GM21723 (cell line): ENCODE data around the gene ZNF3.

Experiments used
- ATAC-seq: cut with Tn5 transposase; IDR thresholded peaks from one replicate; pipeline ENCODE4 v1.9.1; 2021; ENCODE audit warnings: mild to moderate bottlenecking, moderate library complexity; ENCODE audit not compliant: unreplicated experiment

The ZNF3 gene

DNA sequence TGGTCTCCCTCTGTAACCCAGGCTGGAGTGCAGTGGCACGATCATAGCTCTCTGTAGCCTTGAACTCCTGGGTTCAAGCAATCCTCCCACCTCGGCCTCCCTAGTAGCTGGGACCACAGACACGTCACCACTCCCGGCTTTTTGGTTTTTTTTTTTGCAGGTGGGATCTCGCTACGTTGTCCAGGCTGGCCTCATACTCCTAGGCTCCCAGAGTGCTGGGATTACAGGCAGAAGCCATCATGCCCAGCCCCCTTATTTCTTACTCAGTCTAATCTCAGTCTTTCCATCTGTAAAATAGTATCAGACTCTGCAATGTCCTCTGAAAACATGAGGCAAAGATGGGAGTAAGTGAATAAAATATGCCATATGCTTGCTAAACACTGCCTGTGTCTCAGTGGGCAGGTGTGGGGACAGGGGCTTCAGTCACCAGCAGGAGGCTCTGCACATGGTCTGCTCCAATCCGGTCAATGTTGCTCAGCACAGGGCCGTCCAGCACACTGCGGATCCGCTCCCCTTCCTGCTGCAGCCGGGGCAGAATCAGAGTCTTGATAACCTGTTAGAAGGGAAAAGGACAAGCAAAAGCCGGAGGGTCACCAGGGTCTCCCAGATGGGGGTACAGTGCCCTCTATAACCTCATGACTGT lies 28.1 kb upstream of the ZNF3 start:
- no peak for ATAC-seq

DNA sequence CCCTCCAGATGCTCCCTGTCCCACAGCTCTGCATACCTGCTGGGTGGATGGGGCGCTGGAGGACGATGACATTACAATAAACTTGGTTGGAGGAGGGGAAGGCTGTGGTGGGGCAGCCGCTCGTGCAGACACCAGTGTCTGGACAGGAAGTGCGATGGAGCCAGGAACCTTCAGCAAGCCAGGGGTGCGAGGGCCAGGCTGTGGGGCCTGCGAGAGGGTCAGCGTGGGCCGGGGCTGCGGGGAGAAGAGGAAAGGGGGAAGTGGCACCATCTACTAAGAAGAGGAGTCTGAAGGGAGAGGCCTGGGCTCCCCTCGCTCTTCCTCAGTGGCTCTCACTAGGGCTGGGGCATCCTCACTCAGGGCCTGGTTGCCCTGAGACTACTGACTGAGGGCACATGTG lies 26.4 kb upstream of the ZNF3 start:
- ATAC-seq: no peak

DNA sequence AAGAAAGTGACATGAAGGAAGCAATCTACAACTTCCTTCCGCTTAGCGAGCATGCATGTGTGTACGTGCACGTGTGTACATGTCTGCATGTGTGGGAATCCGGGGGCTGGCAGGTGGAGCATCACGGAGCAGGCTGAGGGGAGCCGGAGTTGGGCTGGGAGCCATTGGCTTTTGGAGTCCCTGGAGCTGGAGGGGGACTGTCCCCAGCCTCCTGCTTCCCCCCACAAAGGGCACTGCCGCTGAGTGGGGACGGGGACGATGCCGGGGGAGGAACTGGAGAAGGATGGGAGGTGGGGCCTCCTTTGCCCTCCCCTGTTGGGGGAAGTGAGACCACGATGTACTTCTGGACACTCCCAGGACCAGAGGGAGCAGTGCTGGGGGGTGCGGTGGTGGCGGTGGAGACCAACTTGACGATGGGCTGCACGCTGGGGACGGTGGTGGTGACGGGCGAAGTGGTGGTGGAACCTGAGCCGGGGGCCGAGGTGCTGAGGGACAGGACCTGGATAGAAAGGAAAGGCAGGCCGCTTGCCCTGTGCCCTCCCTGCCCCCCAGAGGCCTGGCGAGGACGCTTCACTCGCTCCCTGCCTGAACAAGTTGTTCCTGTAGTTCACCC lies 25.7 kb upstream of the ZNF3 start:
- ATAC-seq: no peak

DNA sequence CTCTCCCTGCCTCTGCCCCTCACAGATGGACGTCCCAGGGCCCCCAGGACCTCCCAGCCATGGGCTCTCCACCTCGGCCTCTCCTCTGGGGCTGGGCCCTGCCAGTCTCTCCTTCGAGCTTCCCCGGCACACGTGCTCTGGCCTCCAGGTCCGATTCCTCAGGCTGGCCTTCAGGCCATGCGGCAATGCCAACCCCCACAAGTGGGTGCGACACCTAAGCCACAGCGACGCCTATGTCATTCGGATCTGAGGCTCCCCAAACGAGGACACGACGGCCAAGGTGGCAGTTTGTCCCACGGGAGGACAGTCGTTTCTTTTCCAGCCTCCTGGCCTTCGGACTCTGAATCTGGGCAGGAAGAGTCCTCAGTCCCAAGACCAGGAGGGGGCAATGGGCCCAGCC lies 25.1 kb upstream of the ZNF3 start:
- ATAC-seq: no peak

DNA sequence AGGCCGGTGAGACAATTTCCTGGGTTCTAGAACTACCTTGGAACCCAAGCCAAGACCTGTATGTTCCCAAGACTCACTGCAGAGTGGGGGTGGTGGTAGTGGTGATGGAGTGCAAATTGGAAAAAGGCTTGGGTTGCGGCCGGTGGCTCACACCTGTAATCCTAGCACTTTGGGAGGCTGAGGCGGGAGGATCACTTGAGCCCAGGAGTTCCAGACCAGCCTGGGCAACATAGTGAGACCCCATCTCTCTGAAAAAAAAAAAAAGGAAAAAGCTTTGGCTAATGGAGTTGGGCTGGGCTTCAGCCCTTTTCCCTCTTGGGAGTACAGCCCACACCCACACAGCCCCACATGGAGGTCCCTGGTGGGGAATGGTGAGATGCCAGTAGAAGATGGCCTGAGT lies 24.0 kb upstream of the ZNF3 start:
- no peak for ATAC-seq

DNA sequence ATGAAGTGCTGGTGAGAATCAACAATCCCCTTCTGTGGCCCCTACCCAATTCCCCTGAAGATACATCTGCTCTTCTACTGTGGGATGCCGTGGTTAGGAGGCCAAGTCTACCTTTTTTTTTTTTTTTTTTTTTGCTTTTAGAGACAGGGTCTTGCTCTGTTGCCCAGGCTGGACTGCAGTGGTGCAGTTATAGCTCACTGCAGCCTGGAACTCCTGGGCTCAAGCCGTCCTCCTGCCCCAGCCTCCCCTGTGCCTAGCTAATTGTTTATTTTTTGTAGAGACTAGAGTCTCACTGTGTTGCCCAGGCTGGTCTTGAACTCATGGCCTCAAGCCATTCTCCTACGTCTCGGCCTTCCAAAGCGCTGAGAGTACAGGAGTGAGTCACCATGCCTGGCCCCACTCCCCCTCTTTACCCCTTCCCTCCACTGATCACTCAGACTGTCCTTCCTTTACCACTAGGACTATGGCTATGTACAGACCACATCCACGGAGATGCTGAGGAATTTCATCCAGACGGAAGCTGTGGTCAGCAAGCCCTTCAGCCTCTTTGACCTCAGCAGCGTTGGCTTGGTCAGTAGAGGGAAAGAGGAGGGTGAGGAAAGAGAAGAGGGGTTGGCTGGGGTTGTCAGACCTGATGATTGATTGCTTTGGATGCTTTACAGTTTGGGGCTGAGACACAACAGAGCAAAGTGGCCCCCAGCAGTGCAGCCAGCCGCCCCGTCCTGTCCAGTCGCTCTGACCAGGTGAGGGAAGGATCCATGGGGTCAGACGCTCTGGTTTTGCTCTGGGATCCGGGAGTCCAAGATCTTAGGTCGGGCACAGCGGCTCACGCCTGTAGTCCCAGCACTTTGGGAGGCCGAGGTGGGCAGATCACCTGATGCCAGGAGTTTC lies 21.7 kb upstream of the ZNF3 start:
- ATAC-seq: no peak

DNA sequence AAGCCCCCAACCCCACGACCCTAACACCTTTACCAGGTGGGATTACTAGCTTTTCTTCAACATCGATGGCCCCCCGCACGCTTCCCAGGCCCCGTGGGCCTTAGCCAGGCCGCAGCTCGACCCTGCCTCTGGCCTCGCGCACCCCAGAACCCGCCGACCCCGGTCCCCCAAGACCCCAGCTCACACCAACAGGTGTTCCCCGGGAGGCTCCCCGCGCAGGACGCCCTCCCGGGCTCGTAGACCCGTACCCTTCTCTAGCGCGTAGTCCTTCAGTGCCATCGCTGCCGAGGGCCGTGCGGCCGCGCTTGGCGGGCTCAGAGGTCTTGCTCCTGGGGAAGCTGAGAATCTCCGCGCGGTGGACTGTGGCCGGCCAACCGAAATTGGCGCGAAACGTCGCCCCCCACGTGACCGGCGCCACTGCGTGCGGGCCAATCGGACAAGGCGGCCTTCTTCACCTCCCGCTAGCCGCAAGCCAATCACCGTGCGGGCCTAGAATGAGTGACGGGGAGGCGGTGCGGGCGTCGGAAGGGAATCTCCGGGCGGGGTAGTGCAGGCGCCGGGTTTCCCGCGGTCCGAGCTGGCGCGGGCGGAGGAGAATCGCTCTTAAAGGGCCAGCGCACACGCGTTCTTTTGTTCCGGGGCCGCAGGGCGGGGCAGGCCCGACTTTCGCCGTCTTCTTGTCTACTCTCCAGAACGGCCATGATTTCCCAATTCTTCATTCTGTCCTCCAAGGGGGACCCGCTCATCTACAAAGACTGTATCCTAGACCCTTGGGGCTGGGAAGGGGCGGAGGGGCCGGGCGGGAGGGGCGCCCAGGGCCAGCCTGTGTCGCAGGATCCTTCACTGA lies 19.7 kb upstream of the ZNF3 start, which contains the start of the genes AP4M1 and MCM7:
Gene AP4M1 (plus strand): TSS at position 628 of the 847 bp plus-strand sequence. CDS start 72 bp downstream, at position 700.
Gene MCM7 (minus strand): TSS at position 382 of the 847 bp plus-strand sequence. CDS start 103 bp downstream, at position 279.
- peak; percentile 82 for ATAC-seq

DNA sequence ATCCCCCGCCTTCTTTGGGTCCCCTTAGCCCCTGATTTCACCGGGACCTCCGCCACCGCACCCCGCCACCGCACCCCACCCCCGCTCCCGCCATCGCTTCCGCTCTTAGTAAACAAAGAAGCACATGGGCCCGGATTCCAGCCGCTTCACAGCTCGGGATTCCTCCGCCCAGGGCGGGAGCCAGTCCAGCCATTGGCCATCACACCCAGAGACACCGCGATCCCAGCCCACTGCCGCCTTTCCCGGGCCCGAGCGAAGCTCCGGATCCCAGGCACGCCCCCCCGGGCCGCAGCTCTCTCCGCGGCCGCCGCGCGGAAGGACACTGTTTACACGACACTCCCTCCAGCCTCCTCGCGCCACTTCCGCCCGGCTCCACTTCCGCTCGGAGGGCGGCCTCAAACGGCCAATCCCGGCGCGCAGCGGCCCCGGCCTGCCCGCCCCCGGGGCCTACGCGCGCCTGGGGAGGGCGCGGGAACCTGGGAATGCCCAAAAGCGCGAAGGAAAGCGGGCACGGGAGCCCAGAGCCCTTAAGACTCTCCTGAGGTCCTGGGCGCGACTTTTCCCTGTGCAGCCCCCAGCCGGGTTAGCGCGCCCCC lies 19.0 kb upstream of the ZNF3 start:
- peak; percentile 68 for ATAC-seq

DNA sequence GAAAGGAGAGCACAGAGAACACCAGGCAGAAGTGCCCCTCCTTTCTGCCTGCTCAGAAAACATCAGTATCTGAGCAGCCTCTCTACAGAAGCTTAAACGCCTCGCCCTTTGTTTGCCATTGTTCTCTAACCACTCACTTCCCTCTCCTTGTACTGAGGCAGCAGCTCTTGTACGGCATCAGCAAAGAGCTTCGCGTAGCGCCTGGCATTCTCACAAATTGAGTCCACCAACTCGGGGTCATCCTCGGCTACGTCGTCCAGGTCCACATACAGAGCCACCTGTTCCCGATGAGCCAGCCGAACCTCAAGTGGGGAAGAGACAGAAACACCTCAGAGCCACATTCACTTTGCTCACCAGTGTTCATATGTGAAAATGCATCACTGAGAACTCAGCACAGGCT lies 17.9 kb upstream of the ZNF3 start:
- ATAC-seq: no peak

DNA sequence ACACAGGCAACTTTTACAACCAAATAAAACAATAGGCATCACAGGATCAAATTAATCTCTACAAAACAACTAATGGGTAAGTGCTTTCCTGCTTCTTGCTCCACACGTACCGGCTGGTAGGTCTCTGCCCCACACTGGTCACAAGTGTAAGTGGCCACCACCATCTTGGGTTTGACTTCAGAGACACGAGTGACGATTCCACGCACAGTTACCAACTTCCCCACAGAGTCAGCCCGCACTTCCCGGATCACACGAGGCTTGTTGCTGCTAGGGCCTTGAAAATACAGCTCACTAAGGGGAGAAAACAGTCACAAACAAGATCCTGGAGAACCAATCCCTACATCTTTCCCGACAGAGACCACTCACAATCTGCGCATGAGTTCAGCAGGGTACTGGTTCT lies 17.4 kb upstream of the ZNF3 start:
- ATAC-seq: no peak

DNA sequence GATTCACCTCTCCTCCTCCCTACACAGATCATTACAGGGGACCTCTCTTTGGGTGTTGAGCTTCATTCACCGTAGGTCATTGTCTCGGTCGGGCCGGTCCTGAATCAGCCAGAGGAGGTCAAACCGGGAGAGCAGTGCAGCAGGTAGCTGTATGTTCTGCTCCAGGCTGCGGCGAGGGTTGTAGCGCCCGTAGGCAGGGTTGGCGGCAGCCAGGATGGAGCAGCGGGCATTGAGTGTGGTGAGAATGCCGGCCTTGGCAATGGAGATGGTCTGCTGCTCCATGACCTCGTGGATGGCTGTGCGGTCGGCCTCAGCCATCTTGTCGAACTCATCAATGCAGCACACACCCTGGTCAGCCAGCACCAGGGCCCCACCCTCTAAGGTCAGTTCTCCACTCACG lies 14.2 kb upstream of the ZNF3 start:
- no peak for ATAC-seq

DNA sequence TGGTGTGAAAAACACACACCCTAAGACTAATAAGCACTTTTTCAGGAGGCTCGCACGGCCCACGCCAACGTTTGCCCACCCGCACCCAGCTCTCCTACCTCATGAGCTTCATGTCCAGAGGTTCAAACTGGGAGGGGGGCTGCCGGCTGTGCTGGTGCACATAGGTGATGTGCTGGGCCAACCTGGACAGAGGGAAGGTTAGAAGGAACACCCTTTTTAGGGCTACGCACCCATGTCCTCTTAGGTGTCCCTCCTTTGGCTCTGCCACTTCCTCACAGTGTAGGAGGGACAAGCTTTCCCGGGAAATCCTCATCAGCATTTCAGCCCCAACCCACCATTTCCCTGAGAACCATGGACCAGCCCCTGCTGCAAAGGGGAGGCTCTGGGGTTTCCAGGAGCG lies 13.8 kb upstream of the ZNF3 start:
- no peak for ATAC-seq

DNA sequence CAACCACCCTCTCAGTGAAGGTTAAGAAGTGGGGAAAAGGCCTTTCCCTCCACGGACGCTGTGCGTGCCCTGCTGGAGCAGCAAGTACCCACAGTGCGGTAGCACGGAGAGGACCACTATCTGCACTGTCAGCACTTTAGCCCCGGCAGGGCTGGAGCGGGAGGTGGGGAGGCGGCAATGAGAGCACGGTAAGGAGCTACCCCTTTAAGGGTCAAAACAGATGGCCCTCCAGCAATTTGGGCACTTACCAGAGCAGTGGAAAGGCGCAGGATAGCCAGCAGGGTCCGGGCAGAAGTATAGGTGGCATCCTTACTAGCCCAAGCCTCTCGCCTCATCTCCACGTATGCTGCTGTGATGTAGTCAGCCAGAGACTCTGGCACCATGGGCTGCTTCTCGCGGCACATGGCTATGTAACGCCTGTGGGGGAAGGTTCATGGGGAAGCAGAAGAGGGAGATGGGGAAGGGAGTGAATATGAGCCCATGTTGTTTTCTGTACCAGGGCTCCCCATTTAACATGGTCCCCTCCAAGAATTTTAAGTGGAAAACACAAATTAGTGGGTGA lies 12.5 kb upstream of the ZNF3 start:
- ATAC-seq: no peak

DNA sequence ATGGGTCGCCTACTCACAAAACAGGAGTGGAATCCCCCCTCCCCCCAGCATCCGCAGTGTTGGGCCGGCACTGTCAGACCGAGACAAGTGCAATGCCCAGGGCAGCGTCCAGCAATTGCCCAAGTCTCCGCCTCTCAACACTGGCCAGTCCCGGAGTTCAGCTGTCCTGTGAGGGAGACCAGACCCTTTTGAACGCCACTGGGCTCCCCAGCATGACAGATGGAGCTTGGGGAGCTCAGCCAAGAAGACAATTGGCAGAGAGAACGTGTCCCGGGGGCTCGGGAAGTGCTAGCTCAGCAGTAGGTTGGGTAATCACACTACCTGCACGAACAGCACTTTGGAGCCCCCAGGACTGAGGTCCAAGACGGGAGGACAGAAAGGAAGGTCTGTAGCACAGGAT lies 12.0 kb upstream of the ZNF3 start:
- ATAC-seq: no peak

DNA sequence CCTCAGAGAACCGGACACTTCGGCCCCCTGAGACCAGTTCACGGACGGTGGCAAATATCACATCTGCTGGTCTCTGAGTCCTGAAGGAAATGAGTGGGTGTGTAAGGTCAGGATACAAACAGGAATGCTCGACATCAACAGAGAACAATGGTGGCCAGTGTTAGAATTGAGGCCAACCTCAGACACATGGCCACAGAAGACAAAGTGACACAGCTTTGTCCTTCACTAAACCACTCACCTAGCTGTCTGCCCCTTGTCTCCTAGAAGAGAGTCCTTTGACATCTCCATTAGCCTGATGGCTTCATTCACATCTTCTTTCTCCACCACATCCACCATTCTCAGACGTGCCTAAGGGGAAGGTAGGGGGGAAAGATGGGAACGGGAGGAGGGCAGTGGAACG lies 11.5 kb upstream of the ZNF3 start:
- no peak for ATAC-seq

DNA sequence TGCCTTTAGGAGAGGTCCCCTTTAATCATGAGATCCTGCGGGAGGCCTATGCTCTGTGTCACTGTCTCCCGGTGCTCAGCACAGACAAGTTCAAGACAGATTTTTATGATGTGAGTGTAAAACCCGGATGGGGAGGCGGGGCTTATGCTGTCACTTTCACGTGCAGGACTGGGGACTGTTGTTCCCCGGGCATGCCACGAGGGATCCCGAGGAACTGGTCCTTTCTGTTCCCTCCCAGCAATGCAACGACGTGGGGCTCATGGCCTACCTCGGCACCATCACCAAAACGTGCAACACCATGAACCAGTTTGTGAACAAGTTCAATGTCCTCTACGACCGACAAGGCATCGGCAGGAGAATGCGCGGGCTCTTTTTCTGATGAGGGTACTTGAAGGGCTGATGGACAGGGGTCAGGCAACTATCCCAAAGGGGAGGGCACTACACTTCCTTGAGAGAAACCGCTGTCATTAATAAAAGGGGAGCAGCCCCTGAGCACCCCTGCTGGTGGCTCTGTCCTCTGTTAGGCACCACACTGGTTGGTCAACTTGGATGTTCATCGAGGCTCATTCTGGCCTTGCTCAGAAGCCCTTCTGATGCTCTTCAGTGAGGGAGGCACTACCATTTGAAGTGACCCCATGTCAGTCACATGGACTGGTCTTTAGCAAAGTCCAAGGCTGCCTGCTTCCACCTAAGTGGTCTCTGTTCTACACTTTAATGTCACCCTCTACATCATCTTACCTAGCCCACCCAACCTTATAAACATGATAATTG lies 10.1 kb upstream of the ZNF3 start:
- ATAC-seq: no peak

DNA sequence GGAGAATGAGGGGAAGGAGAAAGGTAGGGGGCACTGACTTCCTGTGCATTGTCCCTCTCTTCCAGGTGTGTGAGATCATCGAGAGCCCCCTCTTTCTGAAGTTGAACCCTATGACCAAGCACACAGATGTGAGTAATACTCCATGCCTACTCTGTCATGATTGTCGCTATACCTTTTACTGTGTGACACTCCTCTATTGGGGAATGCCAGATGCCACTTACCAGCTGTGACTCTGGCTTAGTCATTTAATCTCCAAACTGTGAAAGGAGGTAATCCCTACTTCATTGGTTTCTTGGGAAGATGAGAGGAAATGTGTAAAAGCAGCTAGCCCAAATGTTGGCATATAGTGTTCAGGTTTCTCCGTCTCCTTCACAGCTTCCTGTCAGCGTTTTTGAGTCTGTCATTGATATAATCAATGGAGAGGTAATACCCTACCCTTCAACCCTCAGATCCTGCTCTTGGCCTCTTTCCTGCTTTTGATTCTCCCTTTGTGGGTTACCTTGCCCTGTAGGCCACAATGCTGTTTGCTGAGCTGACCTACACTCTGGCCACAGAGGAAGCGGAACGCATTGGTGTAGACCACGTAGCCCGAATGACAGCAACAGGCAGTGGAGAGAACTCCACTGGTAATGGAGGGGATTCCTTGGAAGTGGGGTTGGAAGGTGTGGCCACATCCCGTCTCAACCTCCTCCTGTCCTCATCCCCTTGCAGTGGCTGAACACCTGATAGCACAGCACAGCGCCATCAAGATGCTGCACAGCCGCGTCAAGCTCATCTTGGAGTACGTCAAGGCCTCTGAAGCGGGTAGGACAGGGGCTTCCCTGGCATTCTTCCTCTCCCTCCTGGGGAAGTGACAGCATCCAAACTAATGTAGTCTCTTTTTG lies 9.2 kb upstream of the ZNF3 start:
- ATAC-seq: no peak

DNA sequence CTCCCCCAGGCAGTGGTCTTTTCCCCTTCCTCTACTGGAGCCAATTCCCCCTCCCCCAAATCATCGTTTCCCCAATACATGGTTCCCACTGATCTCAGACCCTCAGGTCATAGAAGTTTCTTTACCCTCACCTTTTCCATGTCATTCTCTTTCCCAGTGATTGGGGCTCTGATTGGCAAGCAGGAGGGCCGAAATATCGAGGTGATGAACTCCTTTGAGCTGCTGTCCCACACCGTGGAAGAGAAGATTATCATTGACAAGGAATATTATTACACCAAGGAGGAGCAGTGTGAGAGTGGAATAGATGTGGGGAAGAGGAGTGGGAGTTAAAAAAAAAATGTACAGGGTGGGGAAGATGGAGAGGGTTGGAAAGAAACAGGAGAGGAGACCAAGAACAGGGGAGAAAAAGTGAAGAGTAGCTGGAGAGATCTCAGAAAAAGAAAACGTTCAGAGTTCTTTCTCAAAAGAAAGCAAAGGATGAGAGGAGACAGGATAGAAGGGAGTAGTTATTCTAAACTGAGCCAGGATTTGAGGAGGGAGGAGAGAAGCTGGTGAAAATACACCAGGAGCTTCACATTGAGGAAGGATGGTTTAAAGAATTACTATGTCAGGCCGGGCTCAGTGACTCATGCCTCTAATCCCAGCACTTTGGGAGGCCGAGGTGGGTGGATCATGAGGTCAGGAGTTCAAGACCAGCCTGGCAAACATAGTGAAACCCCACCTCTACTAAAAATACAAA lies 8.1 kb upstream of the ZNF3 start:
- ATAC-seq: no peak
